ENCODE results near the gene ARHGAP11A.
"Not testable (repeated sequence)": the region's sequence is repeated elsewhere in the genome, so short reads cannot be mapped to it uniquely, and the experiment has no call there.

The ARHGAP11A gene

GRCh38 chr15:32615051-32615870 lies at the start of gene ARHGAP11A:
Gene ARHGAP11A (plus strand): TSS chr15:32615504. CDS start chr15:32616212, 708 bp downstream.
- intact Hi-C loops (cut with DNase I), result not testable (repeated sequence)

GRCh38 chr15:32568988-32569387 lies 46.3 kb upstream of the ARHGAP11A start:
- intact Hi-C loops (cut with DNase I); DNase-seq: not testable (repeated sequence)

More at GRCh38 chr15:32615051-32615870, at the start of gene ARHGAP11A:
- DNase-seq, result peak; percentile 46 to 95 (median 70)

- DNase-seq; intact Hi-C loops (cut with DNase I): not testable (repeated sequence)
Measured at GRCh38 chr15:32578482-32578881, 36.8 kb upstream of the ARHGAP11A start.

- intact Hi-C loops (cut with DNase I); DNase-seq: not testable (repeated sequence)
Measured at GRCh38 chr15:32585844-32586243, 29.5 kb upstream of the ARHGAP11A start.

GRCh38 chr15:32593151-32593550 lies 22.2 kb upstream of the ARHGAP11A start, which contains the start of gene GOLGA8N:
Gene GOLGA8N (plus strand): TSS chr15:32593456.
- intact Hi-C loops (cut with DNase I); DNase-seq: not testable (repeated sequence)

GRCh38 chr15:32609518-32609917 lies 5.8 kb upstream of the ARHGAP11A start:
- intact Hi-C loops (cut with DNase I); DNase-seq: not testable (repeated sequence)

GRCh38 chr15:32610719-32611118 lies 4.6 kb upstream of the ARHGAP11A start:
- DNase-seq; intact Hi-C loops (cut with DNase I): not testable (repeated sequence)

- DNase-seq, result peak in 5 of 10 donors; percentile 37 to 91 (median 44)
Measured at GRCh38 chr15:32614712-32615050, 623 bp upstream of the ARHGAP11A start.

GRCh38 chr15:32615871-32616426 lies 645 bp downstream of the ARHGAP11A start:
- intact Hi-C loops (cut with DNase I), result not testable (repeated sequence)
- peak in 1 of 10 donors; percentile 21 for DNase-seq

More at GRCh38 chr15:32614712-32615050, 623 bp upstream of the ARHGAP11A start:
- intact Hi-C loops (cut with DNase I), result not testable (repeated sequence)

GRCh38 chr15:32636410-32636809 lies 21.1 kb downstream of the ARHGAP11A start:
- intact Hi-C loops (cut with DNase I), result no loop called here
- no peak for DNase-seq

GRCh38 chr15:32636908-32637567 lies 21.7 kb downstream of the ARHGAP11A start:
- DNase-seq, result no peak
- intact Hi-C loops (cut with DNase I), result no loop called here

GRCh38 chr15:32637704-32638103 lies 22.4 kb downstream of the ARHGAP11A start:
- intact Hi-C loops (cut with DNase I), result no loop called here
- DNase-seq, result no peak

GRCh38 chr15:32641517-32642059 lies 26.3 kb downstream of the ARHGAP11A start, which contains the start of gene SCG5:
Gene SCG5 (plus strand): TSS chr15:32641710. CDS start chr15:32643593, 1,883 bp downstream.
- intact Hi-C loops (cut with DNase I), result no loop called here
- peak; percentile 60 to 97 (median 82) for DNase-seq

- intact Hi-C loops (cut with DNase I), result no loop called here
- no peak for DNase-seq
Measured at GRCh38 chr15:32642667-32643435, 27.5 kb downstream of the ARHGAP11A start.

- intact Hi-C loops (cut with DNase I), result no loop called here
- DNase-seq, result no peak
Measured at GRCh38 chr15:32643907-32644445, 28.7 kb downstream of the ARHGAP11A start.

- no peak for DNase-seq
- intact Hi-C loops (cut with DNase I), result no loop called here
Measured at GRCh38 chr15:32646291-32646690, 31.0 kb downstream of the ARHGAP11A start.

GRCh38 chr15:32649342-32649741 lies 34.0 kb downstream of the ARHGAP11A start:
- intact Hi-C loops (cut with DNase I), result no loop called here

GRCh38 chr15:32651229-32651837 lies 36.0 kb downstream of the ARHGAP11A start:
- intact Hi-C loops (cut with DNase I), result no loop called here
- peak in 8 of 10 donors; percentile 45 to 93 (median 55) for DNase-seq

More at GRCh38 chr15:32649342-32649741, 34.0 kb downstream of the ARHGAP11A start:
- no peak for DNase-seq

- intact Hi-C loops (cut with DNase I), result no loop called here
- DNase-seq, result no peak
Measured at GRCh38 chr15:32652178-32652577, 36.9 kb downstream of the ARHGAP11A start.

Measured in posterior cingulate gyrus (tissue), 11 donors.